Calu3 (cell line): Measurements from ENCODE around the gene C9orf43. TPM values are rescaled to one million over a fixed set of nuclear protein-coding genes. Genes with fewer than 3 reads are reported as not detected.

Experiments used
- BruUV-seq: library from RNA; stranded (reverse); fragments of 400-500 nt; replicated peaks from 2 replicates; lab custom pipeline; 2021; lab: Mats Ljungman, UMichigan
- CTCF ChIA-PET: fragments of 300-600 bp; sonication (Branson Sonifier 250); formaldehyde crosslinking; loops from one replicate; lab custom pipeline; 2022; ENCODE audit warnings: antibody characterized with exemption; lab: Charles Lee
- DNase-seq: peaks from one replicate; pipeline ENCODE4 v3.0.0; 2022
- H3K27ac Mint-ChIP-seq: one replicate; pipeline ENCODE4 v1.8.0; 2022; ENCODE audit warnings: mixed read lengths; ENCODE audit not compliant: unreplicated experiment
- H3K27me3 Mint-ChIP-seq: one replicate; pipeline ENCODE4 v1.8.0; 2022; ENCODE audit warnings: mixed read lengths; ENCODE audit not compliant: unreplicated experiment
- H3K36me3 Mint-ChIP-seq: one replicate; pipeline ENCODE4 v1.8.0; 2022; ENCODE audit warnings: mild to moderate bottlenecking, moderate library complexity, mixed read lengths; ENCODE audit not compliant: insufficient read depth, unreplicated experiment
- H3K4me1 Mint-ChIP-seq: one replicate; pipeline ENCODE4 v1.8.0; 2022; ENCODE audit warnings: mild to moderate bottlenecking, low read depth, mixed read lengths; ENCODE audit not compliant: unreplicated experiment
- H3K4me3 Mint-ChIP-seq: one replicate; pipeline ENCODE4 v1.8.0; 2022; ENCODE audit warnings: mild to moderate bottlenecking, low read depth, moderate library complexity, mixed read lengths; ENCODE audit not compliant: unreplicated experiment
- H3K9me3 Mint-ChIP-seq: one replicate; pipeline ENCODE4 v1.8.0; 2022; ENCODE audit warnings: low read depth, mixed read lengths; ENCODE audit not compliant: unreplicated experiment
- CTCF ChIP-seq: fragments of 200-600 bp; IDR thresholded peaks from one replicate; pipeline ENCODE4 v1.8.0; 2022; ENCODE audit warnings: antibody characterized with exemption; ENCODE audit not compliant: unreplicated experiment
- intact Hi-C: fragments of 100-400 bp; cut with micrococcal nuclease; formaldehyde crosslinking; loops from one replicate; pipeline ENCODE4 v1.10.0; 2022; ENCODE audit not compliant: unreplicated experiment
- total RNA-seq: library from RNA; stranded (reverse); gene quantifications from 2 replicates; pipeline ENCODE4 v1.2.3, GENCODE V29; 2022

Gene C9orf43
- total RNA-seq, 1 experiment from 2014 or later = 0.33 TPM

GRCh38 chr9:113467183-113467582, 56.6 kb downstream of the C9orf43 start:
- intact Hi-C loops = no loop called here
- no peak for TF ChIP-seq CTCF
- Mint-ChIP-seq H3K27ac (no peak overlapping the region), H3K36me3 (peaks cover 22% of the 10 kb centered on the region), H3K27me3 (no peaks in the 10 kb centered on the region), H3K9me3 (no peaks in the 10 kb centered on the region), H3K4me1 (peaks cover 44% of the 10 kb centered on the region), H3K4me3 (no peak overlapping the region)
- BruUV-seq = no TSS peak
- DNase-seq = no peak
- CTCF ChIA-PET = interaction anchor here (0.7 to 0.8 kb wide), 2 partner anchors 10 kb away, joined by 3 read pairs; no protein-coding TSS in a partner anchor

- CTCF ChIA-PET = interaction anchor here (0.7 kb wide), 2 partner anchors 14 to 118 kb away, joined by 4 read pairs; no protein-coding TSS in a partner anchor
- DNase-seq = no peak
- Mint-ChIP-seq H3K36me3 (peaks cover 16% of the 10 kb centered on the region), H3K27me3 (no peaks in the 10 kb centered on the region), H3K27ac (no peak overlapping the region), H3K4me3 (no peak overlapping the region), H3K9me3 (no peaks in the 10 kb centered on the region), H3K4me1 (peaks cover 44% of the 10 kb centered on the region)
- TF ChIP-seq CTCF = no peak
- BruUV-seq = no TSS peak
- intact Hi-C loops = no loop called here
These were observed 58.3 kb downstream of the C9orf43 start for GRCh38 chr9:113468716-113469448.

GRCh38 chr9:113471143-113471542, 60.6 kb downstream of the C9orf43 start:
- H3K27ac Mint-ChIP-seq = no peak overlapping the region

GRCh38 chr9:113471566-113471965, 61.0 kb downstream of the C9orf43 start:
- Mint-ChIP-seq H3K4me3 (no peak overlapping the region), H3K4me1 (peaks cover 25% of the 10 kb centered on the region), H3K27ac (no peak overlapping the region), H3K9me3 (no peaks in the 10 kb centered on the region), H3K27me3 (no peaks in the 10 kb centered on the region), H3K36me3 (no peaks in the 10 kb centered on the region)
- intact Hi-C loops = no loop called here
- TF ChIP-seq CTCF = no peak
- CTCF ChIA-PET = no interaction called here
- BruUV-seq = no TSS peak
- no peak for DNase-seq

More at GRCh38 chr9:113471143-113471542, 60.6 kb downstream of the C9orf43 start:
- H3K4me3 Mint-ChIP-seq = no peak overlapping the region
- H3K27me3 Mint-ChIP-seq = no peaks in the 10 kb centered on the region
- H3K36me3 Mint-ChIP-seq = no peaks in the 10 kb centered on the region
- no TSS peak for BruUV-seq
- CTCF ChIA-PET = no interaction called here
- DNase-seq = no peak
- H3K4me1 Mint-ChIP-seq = peaks cover 29% of the 10 kb centered on the region
- no peaks in the 10 kb centered on the region for H3K9me3 Mint-ChIP-seq
- intact Hi-C loops = no loop called here
- TF ChIP-seq CTCF = no peak
